OCI-LY7 (cell line): ENCODE measurements around the gene SEMA6C. TPM values are rescaled to one million over a fixed set of nuclear protein-coding genes. Genes with fewer than 3 reads are reported as not detected.

Source experiments
- BruUV-seq: library from RNA; stranded (reverse); fragments of 400-500 nt; replicated peaks from 2 replicates; lab custom pipeline; 2021; lab: Mats Ljungman, UMichigan
- CTCF ChIA-PET: fragments of 300-600 bp; sonication (Branson Sonifier 250); formaldehyde crosslinking; loops from one replicate; lab custom pipeline; 2022; ENCODE audit warnings: antibody characterized with exemption; ENCODE audit not compliant: unreplicated experiment; lab: Charles Lee
- POLR2A ChIA-PET: fragments of 300-600 bp; sonication (Branson Sonifier 250); formaldehyde crosslinking; loops from one replicate; lab custom pipeline; 2022; ENCODE audit warnings: antibody characterized with exemption; lab: Charles Lee
- DNase-seq: peaks from one replicate; pipeline ENCODE4 v3.0.0-alpha.2; 2015; ENCODE audit warnings: low spot score
- H2AFZ ChIP-seq: fragments of 200-600 bp; sonication (generic), shearing (Covaris generic); 2 replicates; pipeline ENCODE4 v1.6.1; 2014; ENCODE audit warnings: mild to moderate bottlenecking, antibody characterized with exemption, low read length, moderate library complexity
- H3K27ac ChIP-seq: fragments of 200-600 bp; sonication (generic); 2 replicates; pipeline ENCODE4 v1.5.1; 2014; ENCODE audit warnings: mixed run types, low read depth, mild to moderate bottlenecking, moderate library complexity, low read length, inconsistent platforms; ENCODE audit not compliant: poor library complexity, severe bottlenecking
- H3K36me3 ChIP-seq: fragments of 200-600 bp; sonication (generic); 2 replicates; pipeline ENCODE4 v1.6.1; 2014; ENCODE audit warnings: mild to moderate bottlenecking, antibody characterized with exemption, low read length, moderate library complexity, mixed read lengths; ENCODE audit not compliant: insufficient read depth
- H3K4me1 ChIP-seq: fragments of 200-600 bp; sonication (generic); 2 replicates; pipeline ENCODE4 v1.5.1; 2014; ENCODE audit warnings: mild to moderate bottlenecking, low read length; ENCODE audit not compliant: insufficient read depth, poor library complexity, severe bottlenecking
- H3K4me2 ChIP-seq: fragments of 200-600 bp; sonication (generic); 2 replicates; pipeline ENCODE4 v1.6.1; 2014; ENCODE audit warnings: mild to moderate bottlenecking, low read length
- H3K4me3 ChIP-seq: fragments of 200-600 bp; sonication (generic); 2 replicates; pipeline ENCODE4 v1.5.1; 2014; ENCODE audit warnings: mild to moderate bottlenecking, low read depth, low read length; ENCODE audit not compliant: poor library complexity, severe bottlenecking
- H3K79me2 ChIP-seq: fragments of 200-600 bp; sonication (generic); 2 replicates; pipeline ENCODE4 v1.6.1; 2016; ENCODE audit warnings: low read depth, mild to moderate bottlenecking, low read length, moderate library complexity, mixed read lengths; ENCODE audit not compliant: insufficient read depth
- H3K9me2 ChIP-seq: fragments of 200-600 bp; sonication (generic); 2 replicates; pipeline ENCODE4 v1.6.1; 2016; ENCODE audit warnings: mild to moderate bottlenecking, low read length, mixed read lengths; ENCODE audit not compliant: insufficient read depth
- H3K9me3 ChIP-seq: fragments of 200-600 bp; sonication (generic); 2 replicates; pipeline ENCODE4 v1.6.1; 2014; ENCODE audit warnings: mild to moderate bottlenecking, mixed run types, low read length, mixed read lengths
- H4K20me1 ChIP-seq: fragments of 200-600 bp; sonication (generic); 2 replicates; pipeline ENCODE4 v1.6.1; 2014; ENCODE audit warnings: mild to moderate bottlenecking, antibody characterized with exemption, low read length, moderate library complexity, mixed read lengths; ENCODE audit not compliant: insufficient read depth
- CTCF ChIP-seq: fragments of 200-600 bp; sonication (generic); conservative IDR thresholded peaks from 2 replicates; pipeline ENCODE4 v1.5.1; 2014; ENCODE audit warnings: mild to moderate bottlenecking, antibody characterized with exemption, low read length, moderate library complexity, mixed read lengths
- EZH2phosphoT487 ChIP-seq: fragments of 200-600 bp; sonication (generic); IDR thresholded peaks from 2 replicates; pipeline ENCODE4 v1.6.1; 2018; ENCODE audit warnings: low read depth, borderline replicate concordance, mild to moderate bottlenecking, mixed run types, antibody characterized with exemption, low read length, moderate library complexity, mixed read lengths
- intact Hi-C: fragments of 100-400 bp; cut with micrococcal nuclease; formaldehyde crosslinking; loops from one replicate; pipeline ENCODE4 v1.10.0; 2022; ENCODE audit not compliant: unreplicated experiment
- total RNA-seq, 2 experiments: library from RNA; depleted of rRNA in 1 of 2; stranded (reverse); fragments of >200 nt in 1 of 2; shearing (Covaris generic) in 1 of 2; gene quantifications; 2 replicates each; pipeline ENCODE4 v1.2.3, GENCODE V29; 2014 to 2022

The SEMA6C gene
- total RNA-seq, 2 experiments from 2014 or later: 1.1 to 1.9 TPM

GRCh38 chr1:151131701-151132334, 14.6 kb downstream of the SEMA6C start:
- Histone ChIP-seq H2AFZ (no peak overlapping the region), H3K9me2 (no peaks in the 10 kb centered on the region), H3K79me2 (no peaks in the 10 kb centered on the region), H3K4me2 (no peak overlapping the region), H4K20me1 (no peaks in the 10 kb centered on the region), H3K9me3 (no peaks in the 10 kb centered on the region), H3K4me3 (no peak overlapping the region), H3K27ac (no peak overlapping the region), H3K36me3 (no peaks in the 10 kb centered on the region), H3K4me1 (no peaks in the 10 kb centered on the region)
- no peak for DNase-seq
- ChIA-PET CTCF (no interaction called here), POLR2A (no interaction called here)
- no peak for TF ChIP-seq CTCF
- no peak for TF ChIP-seq EZH2phosphoT487
- BruUV-seq: no TSS peak
- intact Hi-C loops: no loop called here

- H3K79me2 ChIP-seq: no peaks in the 10 kb centered on the region
- H2AFZ ChIP-seq: no peak overlapping the region
- no peaks in the 10 kb centered on the region for H3K36me3 ChIP-seq
- H3K27ac ChIP-seq: no peak overlapping the region
- no peak overlapping the region for H3K4me2 ChIP-seq
- H3K4me3 ChIP-seq: no peak overlapping the region
- intact Hi-C loops: no loop called here
- ChIA-PET POLR2A (no interaction called here), CTCF (no interaction called here)
- no peak for DNase-seq
- H3K9me2 ChIP-seq: no peaks in the 10 kb centered on the region
- H3K9me3 ChIP-seq: no peaks in the 10 kb centered on the region
- no peaks in the 10 kb centered on the region for H4K20me1 ChIP-seq
- TF ChIP-seq EZH2phosphoT487: no peak
- TF ChIP-seq CTCF: no peak
- H3K4me1 ChIP-seq: no peaks in the 10 kb centered on the region
- BruUV-seq: no TSS peak
Measured at GRCh38 chr1:151130987-151131586, 15.3 kb downstream of the SEMA6C start.

GRCh38 chr1:151128800-151129199, 17.6 kb downstream of the SEMA6C start:
- DNase-seq: no peak
- TF ChIP-seq CTCF (no peak), EZH2phosphoT487 (no peak)
- Histone ChIP-seq H4K20me1 (no peaks in the 10 kb centered on the region), H3K9me3 (no peaks in the 10 kb centered on the region), H3K4me1 (no peaks in the 10 kb centered on the region), H3K4me2 (no peak overlapping the region), H2AFZ (no peak overlapping the region), H3K9me2 (no peaks in the 10 kb centered on the region), H3K4me3 (no peak overlapping the region), H3K27ac (no peak overlapping the region), H3K79me2 (no peaks in the 10 kb centered on the region), H3K36me3 (no peaks in the 10 kb centered on the region)
- ChIA-PET POLR2A (interaction anchor here (0.6 to 1.1 kb wide), 3 partner anchors 29 to 363 kb away, joined by 3 to 8 read pairs (median 4); partner anchors contain the start of gene CTSS), CTCF (no interaction called here)
- intact Hi-C loops: no loop called here
- no TSS peak for BruUV-seq
